AG09309 (cell line): Measurements from ENCODE around the gene PCSK5.

Experiments
- DNase-seq: peaks from one replicate; pipeline ENCODE4 v3.0.0-alpha.2; 2010; ENCODE audit warnings: low read depth
- H3K4me3 ChIP-seq: 2 replicates; pipeline ENCODE4 v1.5.1; 2011; ENCODE audit warnings: mild to moderate bottlenecking, low read depth, low read length, moderate library complexity; ENCODE audit not compliant: control insufficient read depth
- TF ChIP-seq, protein P1 (sequence below): IDR thresholded peaks from 2 replicates; pipeline ENCODE4 v1.5.1; 2011; ENCODE audit warnings: mild to moderate bottlenecking, low read depth, low read length, inconsistent platforms; ENCODE audit not compliant: insufficient read depth, control insufficient read depth; ENCODE audit errors: missing control alignments

Gene PCSK5

DNA sequence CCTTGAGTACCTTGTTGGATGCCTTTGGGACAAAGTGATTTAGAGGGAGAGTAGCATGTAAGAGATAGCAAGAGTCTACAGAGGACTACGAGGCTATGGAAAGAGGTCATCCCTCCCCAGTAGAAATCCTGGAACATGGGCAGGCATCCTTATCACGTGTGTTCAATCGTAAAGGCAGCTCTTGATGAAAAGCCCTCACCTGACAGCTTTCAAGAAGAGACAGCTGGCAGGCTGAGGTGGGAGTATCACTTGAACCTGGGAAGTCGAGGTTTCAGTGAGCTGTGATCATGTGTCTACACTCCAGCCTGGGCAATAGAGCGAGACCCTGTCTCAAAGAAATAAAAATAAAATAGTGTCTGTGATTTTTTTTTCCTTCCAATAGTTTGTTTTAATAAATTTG lies 112.6 kb downstream of the PCSK5 start:
- DNase-seq, result no peak
- TF ChIP-seq, protein P1, sequence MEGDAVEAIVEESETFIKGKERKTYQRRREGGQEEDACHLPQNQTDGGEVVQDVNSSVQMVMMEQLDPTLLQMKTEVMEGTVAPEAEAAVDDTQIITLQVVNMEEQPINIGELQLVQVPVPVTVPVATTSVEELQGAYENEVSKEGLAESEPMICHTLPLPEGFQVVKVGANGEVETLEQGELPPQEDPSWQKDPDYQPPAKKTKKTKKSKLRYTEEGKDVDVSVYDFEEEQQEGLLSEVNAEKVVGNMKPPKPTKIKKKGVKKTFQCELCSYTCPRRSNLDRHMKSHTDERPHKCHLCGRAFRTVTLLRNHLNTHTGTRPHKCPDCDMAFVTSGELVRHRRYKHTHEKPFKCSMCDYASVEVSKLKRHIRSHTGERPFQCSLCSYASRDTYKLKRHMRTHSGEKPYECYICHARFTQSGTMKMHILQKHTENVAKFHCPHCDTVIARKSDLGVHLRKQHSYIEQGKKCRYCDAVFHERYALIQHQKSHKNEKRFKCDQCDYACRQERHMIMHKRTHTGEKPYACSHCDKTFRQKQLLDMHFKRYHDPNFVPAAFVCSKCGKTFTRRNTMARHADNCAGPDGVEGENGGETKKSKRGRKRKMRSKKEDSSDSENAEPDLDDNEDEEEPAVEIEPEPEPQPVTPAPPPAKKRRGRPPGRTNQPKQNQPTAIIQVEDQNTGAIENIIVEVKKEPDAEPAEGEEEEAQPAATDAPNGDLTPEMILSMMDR, result no peak
- H3K4me3 ChIP-seq, result no peak overlapping the region

DNA sequence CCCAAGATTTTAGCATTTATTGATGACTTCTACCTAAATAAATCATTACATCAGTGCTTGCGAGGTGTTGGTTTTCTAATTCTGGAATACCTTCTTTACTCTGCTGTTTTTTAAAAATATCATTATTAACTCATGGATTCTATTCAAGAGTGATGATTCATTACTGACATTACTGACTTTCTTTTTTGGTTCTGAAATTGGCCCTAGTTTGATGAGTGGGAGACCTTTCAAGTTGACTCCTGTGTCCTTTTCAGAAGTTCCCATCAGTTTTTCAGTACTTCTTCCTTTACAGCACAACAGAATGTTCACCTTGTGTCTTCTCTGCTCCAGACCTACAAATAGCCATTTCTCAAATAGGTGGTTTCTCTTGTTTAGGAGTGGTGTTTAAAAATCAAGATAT lies 114.1 kb downstream of the PCSK5 start:
- no peak for DNase-seq
- H3K4me3 ChIP-seq, result no peak overlapping the region
- TF ChIP-seq, protein P1, result no peak

DNA sequence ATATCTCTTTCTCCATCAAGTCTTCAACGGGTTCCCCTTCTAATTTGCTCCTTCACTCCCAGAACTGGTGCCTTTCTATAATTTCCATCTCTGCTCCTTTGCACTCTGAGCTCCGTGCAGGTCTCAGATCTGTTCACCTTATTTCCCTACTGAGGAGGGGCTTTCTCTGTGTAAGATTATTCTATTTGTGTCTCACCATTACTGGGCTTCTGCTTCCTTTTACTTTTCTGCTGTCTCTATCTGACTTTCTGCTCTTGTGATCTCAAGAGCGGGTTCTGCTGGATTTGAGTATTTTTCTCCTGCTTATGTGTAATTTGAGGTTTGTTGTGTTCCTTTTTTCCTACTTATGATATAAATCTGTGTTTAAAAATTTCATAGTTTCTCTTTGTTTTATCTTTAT lies 117.5 kb downstream of the PCSK5 start:
- H3K4me3 ChIP-seq, result no peak overlapping the region
- TF ChIP-seq, protein P1, result no peak
- DNase-seq, result no peak

DNA sequence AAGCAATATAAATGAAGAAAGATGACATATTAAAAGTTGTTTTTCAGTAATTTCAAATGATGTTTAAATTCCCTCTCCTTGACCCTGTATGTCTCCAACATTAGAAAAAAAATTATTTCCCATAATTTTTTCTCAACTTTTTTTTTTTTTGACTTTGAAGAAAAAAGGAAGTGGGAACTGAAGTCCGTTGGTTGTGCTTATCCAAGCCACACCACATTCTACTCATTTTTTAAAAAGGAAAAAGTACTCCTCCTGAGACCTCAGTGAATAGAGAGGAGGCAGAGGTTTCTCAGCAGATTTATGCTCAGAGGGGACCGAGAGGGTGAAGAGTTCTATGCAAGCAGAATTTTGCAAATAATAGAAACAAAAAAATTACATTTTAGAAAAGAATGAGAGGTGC lies 123.3 kb downstream of the PCSK5 start:
- DNase-seq, result no peak
- H3K4me3 ChIP-seq, result no peak overlapping the region
- TF ChIP-seq, protein P1, result no peak

DNA sequence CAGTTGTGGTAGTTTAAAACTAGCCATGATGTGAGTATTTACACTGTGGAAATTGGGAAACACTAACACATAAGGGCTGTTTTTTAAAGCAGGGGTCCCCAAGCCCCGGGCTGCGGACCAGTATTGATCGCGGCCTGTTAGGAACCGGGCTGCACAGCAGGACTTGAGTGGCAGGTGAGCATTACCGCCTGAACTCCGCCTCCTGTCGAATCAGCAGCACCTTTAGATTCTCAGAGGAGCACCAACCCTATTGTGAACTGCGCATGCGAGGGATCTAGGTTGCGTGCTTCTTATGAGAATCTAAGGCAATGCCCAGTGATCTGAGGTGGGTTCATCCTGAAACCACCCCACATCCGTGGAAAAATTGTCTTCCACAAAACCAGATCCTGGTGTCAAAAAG lies 127.8 kb downstream of the PCSK5 start:
- H3K4me3 ChIP-seq, result no peak overlapping the region
- TF ChIP-seq, protein P1, result no peak
- no peak for DNase-seq

DNA sequence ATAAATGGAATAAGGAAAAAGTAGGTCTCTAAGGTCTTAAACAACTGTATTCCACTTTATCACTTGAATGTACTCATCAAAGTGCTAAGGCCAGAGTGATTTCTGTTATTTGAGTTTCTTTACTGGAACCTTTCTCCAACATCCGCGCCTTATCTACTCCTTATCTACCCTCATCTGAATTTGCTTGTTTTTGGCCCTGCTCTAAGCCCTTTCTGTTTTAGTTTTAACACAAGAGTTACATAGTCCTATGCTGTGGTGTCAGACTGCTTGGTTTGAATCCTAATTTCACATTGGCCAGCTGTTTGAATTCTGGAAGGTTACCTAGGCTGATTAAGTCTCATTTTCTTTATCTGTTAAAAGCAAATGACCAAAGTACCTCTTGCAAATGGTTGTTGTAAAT lies 128.3 kb downstream of the PCSK5 start:
- H3K4me3 ChIP-seq, result no peak overlapping the region
- no peak for DNase-seq
- TF ChIP-seq, protein P1, result no peak

DNA sequence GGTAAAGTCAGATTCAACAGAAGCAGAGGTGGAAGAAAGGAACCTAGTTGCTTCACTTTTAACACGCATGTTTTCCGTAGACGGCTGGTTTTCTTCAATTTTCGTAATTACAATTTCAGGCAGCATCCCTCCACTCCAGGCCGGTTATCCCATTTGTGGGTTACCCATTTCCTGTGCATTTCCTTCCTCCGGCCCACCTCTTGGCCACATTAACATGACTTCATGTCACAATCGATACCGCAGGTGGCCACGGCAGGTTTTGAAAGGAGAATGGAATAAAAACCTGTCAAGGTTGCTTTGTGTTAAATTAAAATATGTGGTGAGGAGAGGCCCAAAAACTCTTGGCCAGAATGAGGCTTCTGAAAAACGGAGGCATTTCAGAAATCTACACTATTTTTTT lies 130.2 kb downstream of the PCSK5 start:
- TF ChIP-seq, protein P1, result no peak
- H3K4me3 ChIP-seq, result no peak overlapping the region
- no peak for DNase-seq
